IMR-90 (cell line): ENCODE results near the gene SLC15A3.

Experiments used
- BHLHE40 ChIP-seq: fragments of 150-350 bp; IDR thresholded peaks from 2 replicates; pipeline ENCODE4 v1.6.1; 2016; ENCODE audit warnings: mild to moderate bottlenecking, low read depth, low read length
- CTCF ChIP-seq: conservative IDR thresholded peaks from 2 replicates; pipeline ENCODE4 v1.5.1; 2012; ENCODE audit warnings: mild to moderate bottlenecking, low read depth, low read length, improper control_type of control experiment
- MAFK ChIP-seq: IDR thresholded peaks from 2 replicates; pipeline ENCODE4 v1.6.1; 2012; ENCODE audit warnings: low read depth, low read length, improper control_type of control experiment
- MAZ ChIP-seq: IDR thresholded peaks from 2 replicates; pipeline ENCODE4 v1.6.1; 2012; ENCODE audit warnings: low read depth, mild to moderate bottlenecking, low read length, improper control_type of control experiment, moderate library complexity, borderline replicate concordance
- MXI1 ChIP-seq: IDR thresholded peaks from 2 replicates; pipeline ENCODE4 v1.6.1; 2012; ENCODE audit warnings: low read depth, mild to moderate bottlenecking, low read length, moderate library complexity, borderline replicate concordance
- POLR2A ChIP-seq: IDR thresholded peaks from 2 replicates; pipeline ENCODE4 v1.6.1; 2012; ENCODE audit warnings: mild to moderate bottlenecking, low read depth, low read length
- RAD21 ChIP-seq: IDR thresholded peaks from 2 replicates; pipeline ENCODE4 v1.6.1; 2012; ENCODE audit warnings: low read length, improper control_type of control experiment
- RFX5 ChIP-seq: IDR thresholded peaks from 2 replicates; pipeline ENCODE4 v1.8.0; 2012; ENCODE audit warnings: low read depth, mild to moderate bottlenecking, low read length, moderate library complexity
- SMC3 ChIP-seq: fragments of 150-350 bp; IDR thresholded peaks from 2 replicates; pipeline ENCODE4 v1.6.1; 2016; ENCODE audit warnings: low read depth, mild to moderate bottlenecking, antibody characterized with exemption, low read length, moderate library complexity

- no peak for TF ChIP-seq CTCF
- no peak for TF ChIP-seq MXI1
- TF ChIP-seq POLR2A, result no peak
- no peak for TF ChIP-seq SMC3
- TF ChIP-seq RFX5, result no peak
- no peak for TF ChIP-seq BHLHE40
- TF ChIP-seq MAZ, result no peak
- TF ChIP-seq RAD21, result no peak
- no peak for TF ChIP-seq MAFK
These were observed 61.3 kb downstream of the SLC15A3 start for GRCh38 chr11:60890696-60891095.
